Measurements from ENCODE around the gene BCAS3. TPM values are rescaled to one million over a fixed set of nuclear protein-coding genes. Genes with fewer than 3 reads are reported as not detected.

Gene BCAS3
- total RNA-seq, 1 donor from 2014 or later: 64.9 TPM

- Mint-ChIP-seq H3K9me3 (no peaks in the 10 kb centered on the region), H3K36me3 (no peaks in the 10 kb centered on the region), H3K4me3 (no peak overlapping the region), H3K4me1 (peaks cover 53% of the 10 kb centered on the region), H3K27me3 (ENCODE audit: low read depth) (no peaks in the 10 kb centered on the region), H3K27ac (no peak overlapping the region)
- DNase-seq (ENCODE audit: low spot score in 2 of 2, unreplicated experiment in 2 of 2): no peak
- TF ChIP-seq CTCF (IDR thresholded peaks at IDR 0.05; ENCODE audit: unreplicated experiment): no peak
These were observed 628.4 kb downstream of the BCAS3 start for GRCh38 chr17:61306003-61306402.

- Mint-ChIP-seq H3K4me3 (no peak overlapping the region), H3K27ac (peak overlapping the region; percentile 95), H3K27me3 (ENCODE audit: low read depth) (no peaks in the 10 kb centered on the region), H3K9me3 (no peaks in the 10 kb centered on the region), H3K36me3 (no peaks in the 10 kb centered on the region), H3K4me1 (peaks cover 48% of the 10 kb centered on the region)
- TF ChIP-seq CTCF (IDR thresholded peaks at IDR 0.05; ENCODE audit: unreplicated experiment): no peak
- DNase-seq (ENCODE audit: low spot score in 2 of 2, unreplicated experiment in 2 of 2): no peak
These were observed 630.5 kb downstream of the BCAS3 start for GRCh38 chr17:61307905-61308886.

DNA sequence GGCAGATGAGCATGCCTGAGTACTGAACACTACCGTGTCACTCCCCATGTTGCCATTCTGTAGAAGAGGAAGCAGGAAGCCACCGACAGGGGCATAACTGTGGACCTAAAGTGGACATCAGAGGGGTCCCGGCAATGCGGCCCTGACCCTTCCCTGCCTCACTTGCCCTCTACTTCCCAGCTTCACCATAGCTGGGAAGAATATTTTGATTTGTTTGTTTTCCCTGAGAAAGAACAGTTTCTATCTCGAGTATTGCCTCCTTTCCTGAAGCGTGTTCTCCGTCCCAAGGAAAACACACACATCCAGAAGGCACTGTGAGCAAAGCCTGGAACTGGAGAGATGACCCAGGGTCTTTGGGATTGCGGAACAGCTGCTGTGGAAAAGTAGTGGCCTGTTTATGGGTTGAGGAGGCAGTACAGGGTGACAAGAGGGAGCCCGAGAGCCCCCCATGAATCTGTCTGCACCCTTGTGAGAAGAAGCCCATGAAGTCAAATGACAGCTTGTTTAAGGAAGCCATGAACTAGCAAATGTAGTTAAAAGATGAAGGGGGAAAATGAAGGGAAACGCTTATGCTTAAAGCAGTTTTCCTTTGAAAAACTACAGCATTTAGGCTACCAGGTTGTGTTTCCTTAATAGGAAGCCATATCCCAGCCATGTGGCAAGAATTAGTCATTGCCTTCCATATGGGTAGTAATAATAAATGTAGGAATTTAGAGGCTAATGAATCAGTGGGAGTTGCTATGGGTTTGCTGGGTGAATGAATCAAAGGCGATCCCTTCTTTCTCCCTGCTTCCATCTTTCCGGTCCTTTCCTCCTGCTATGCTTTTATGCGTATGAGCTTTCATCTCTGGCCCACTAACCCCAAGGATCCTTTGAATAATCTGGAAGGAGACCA, 632.0 kb downstream of the BCAS3 start:
- Mint-ChIP-seq H3K27me3 (ENCODE audit: low read depth) (no peaks in the 10 kb centered on the region), H3K4me1 (peaks cover 62% of the 10 kb centered on the region), H3K36me3 (no peaks in the 10 kb centered on the region), H3K9me3 (no peaks in the 10 kb centered on the region), H3K27ac (peak overlapping the region; percentile 95), H3K4me3 (no peak overlapping the region)
- DNase-seq (ENCODE audit: low spot score in 2 of 2, unreplicated experiment in 2 of 2): no peak
- TF ChIP-seq CTCF (IDR thresholded peaks at IDR 0.05; ENCODE audit: unreplicated experiment): no peak

DNA sequence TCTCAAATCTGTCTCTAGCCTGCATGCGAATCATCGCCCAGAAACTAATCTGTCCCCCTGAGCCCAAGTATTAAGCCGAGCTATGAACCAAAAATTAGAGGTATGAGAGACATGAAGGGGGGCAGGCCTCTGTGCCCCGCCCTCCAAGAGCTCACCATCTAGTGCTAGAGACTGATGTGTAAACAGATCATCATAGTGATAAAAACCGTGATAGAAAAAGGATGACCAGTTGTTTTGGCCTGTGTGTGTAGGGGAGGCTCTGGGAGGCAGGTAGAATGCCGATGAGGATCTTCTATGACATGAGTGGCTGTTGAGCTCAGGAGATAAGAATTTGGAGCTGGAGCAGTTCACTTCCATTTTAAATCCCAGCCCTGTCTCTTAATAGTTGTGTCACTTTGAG, 632.9 kb downstream of the BCAS3 start:
- Mint-ChIP-seq H3K36me3 (no peaks in the 10 kb centered on the region), H3K27me3 (ENCODE audit: low read depth) (no peaks in the 10 kb centered on the region), H3K9me3 (no peaks in the 10 kb centered on the region), H3K27ac (peak overlapping the region; percentile 95), H3K4me3 (no peak overlapping the region), H3K4me1 (peaks cover 67% of the 10 kb centered on the region)
- no peak for TF ChIP-seq CTCF (IDR thresholded peaks at IDR 0.05; ENCODE audit: unreplicated experiment)
- DNase-seq (ENCODE audit: low spot score in 2 of 2, unreplicated experiment in 2 of 2): no peak

GRCh38 chr17:61312406-61313295, 635.0 kb downstream of the BCAS3 start:
- no peak overlapping the region for H3K4me3 Mint-ChIP-seq
- H3K27me3 Mint-ChIP-seq (ENCODE audit: low read depth): no peaks in the 10 kb centered on the region
- no peak for DNase-seq (ENCODE audit: low spot score in 2 of 2, unreplicated experiment in 2 of 2)
- no peak for TF ChIP-seq CTCF (IDR thresholded peaks at IDR 0.05; ENCODE audit: unreplicated experiment)
- no peaks in the 10 kb centered on the region for H3K9me3 Mint-ChIP-seq
- no peak overlapping the region for H3K27ac Mint-ChIP-seq
- no peaks in the 10 kb centered on the region for H3K36me3 Mint-ChIP-seq
- peaks cover 70% of the 10 kb centered on the region for H3K4me1 Mint-ChIP-seq
